A673 (cell line): ENCODE measurements around the gene TAOK2.

Experiments
- CTCF ChIP-seq: fragments of 300-800, 200-600 bp; sonication (generic); conservative IDR thresholded peaks from 2 replicates; pipeline ENCODE4 v1.5.1; 2017; ENCODE audit warnings: low read depth, mild to moderate bottlenecking, antibody characterized with exemption, low read length, moderate library complexity, mixed read lengths
- EZH2 ChIP-seq: fragments of 200-600 bp; sonication (generic); IDR thresholded peaks from 2 replicates; pipeline ENCODE4 v1.6.1; 2017; ENCODE audit warnings: borderline replicate concordance, low read depth, mild to moderate bottlenecking, mixed read lengths, antibody characterized with exemption, low read length; ENCODE audit not compliant: poor library complexity, severe bottlenecking

GRCh38 chr16:29982560-29983419 is 9.1 kb downstream of the TAOK2 start:
- no peak for TF ChIP-seq CTCF
- TF ChIP-seq EZH2, result no peak
